Fibroblast of lung (primary cell): ENCODE results near the gene FSTL4. TPM values are rescaled to one million over a fixed set of nuclear protein-coding genes. Genes with fewer than 3 reads are reported as not detected.

ENCODE experiments used
- DNase-seq, 2 donors: peaks; one replicate each; pipeline versions ENCODE4 v3.0.0 to v3.0.0-alpha.2; 2010; ENCODE audit warnings: low read depth in 2 of 2
- H2AFZ ChIP-seq: 2 replicates; pipeline ENCODE4 v1.5.1; 2012; ENCODE audit warnings: low read length, control low read depth, inconsistent platforms
- H3K27ac ChIP-seq: 2 replicates; pipeline ENCODE4 v1.5.1; 2011; ENCODE audit warnings: low read length, control low read depth; ENCODE audit not compliant: insufficient read depth
- H3K27me3 ChIP-seq: 2 replicates; pipeline ENCODE4 v1.5.1; 2011; ENCODE audit warnings: mild to moderate bottlenecking, low read length; ENCODE audit not compliant: control insufficient read depth, insufficient read depth
- H3K36me3 ChIP-seq: 2 replicates; pipeline ENCODE4 v1.5.1; 2011; ENCODE audit warnings: low read length; ENCODE audit not compliant: control insufficient read depth, insufficient read depth
- H3K4me1 ChIP-seq: 2 replicates; pipeline ENCODE4 v1.5.1; 2011; ENCODE audit warnings: low read length; ENCODE audit not compliant: control insufficient read depth, insufficient read depth; ENCODE audit errors: extremely low read depth
- H3K4me2 ChIP-seq: 2 replicates; pipeline ENCODE4 v1.5.1; 2011; ENCODE audit warnings: low read length, control low read depth; ENCODE audit not compliant: insufficient read depth; ENCODE audit errors: extremely low read depth
- H3K4me3 ChIP-seq, 4 experiments: fragments of 200-600 bp in 1 of 4; sonication (generic) in 1 of 4; replicated peaks in 1 of 4; 2 replicates each; pipeline ENCODE4 v1.5.1; 2011 to 2016; ENCODE audit warnings: low read length in 4 of 4, low read depth in 3 of 4, mild to moderate bottlenecking in 3 of 4, control low read depth in 2 of 4, inconsistent platforms in 1 of 4, mixed read lengths in 1 of 4; ENCODE audit not compliant: insufficient read depth in 1 of 4; ENCODE audit errors: control extremely low read depth in 1 of 4
- H3K79me2 ChIP-seq: 2 replicates; pipeline ENCODE4 v1.5.1; 2012; ENCODE audit warnings: mild to moderate bottlenecking, low read length, inconsistent platforms; ENCODE audit not compliant: control insufficient read depth, insufficient read depth
- H3K9ac ChIP-seq: 2 replicates; pipeline ENCODE4 v1.5.1; 2011; ENCODE audit warnings: mild to moderate bottlenecking, low read length, control low read depth; ENCODE audit not compliant: insufficient read depth
- H3K9me3 ChIP-seq: 2 replicates; pipeline ENCODE4 v1.5.1; 2012; ENCODE audit warnings: low read depth, low read length; ENCODE audit not compliant: control insufficient read depth, insufficient read depth
- H4K20me1 ChIP-seq: 2 replicates; pipeline ENCODE4 v1.5.1; 2011; ENCODE audit warnings: low read length; ENCODE audit not compliant: control insufficient read depth, insufficient read depth; ENCODE audit errors: extremely low read depth
- CTCF ChIP-seq, 2 donors: IDR thresholded peaks in 1 of 2; conservative IDR thresholded peaks in 1 of 2; 1 replicate in 1 of 2; 2 replicates in 1 of 2; pipeline ENCODE4 v1.5.1; 2011 to 2012; ENCODE audit warnings: low read length in 2 of 2, control low read depth in 1 of 2, inconsistent platforms in 1 of 2, low read depth in 1 of 2, mild to moderate bottlenecking in 1 of 2
- EZH2 ChIP-seq: IDR thresholded peaks from 2 replicates; pipeline ENCODE4 v1.5.1; 2012; ENCODE audit warnings: low read length, control low read depth, mild to moderate bottlenecking; ENCODE audit errors: missing control alignments
- polyA plus RNA-seq, 2 donors: library from polyadenylated mRNA; depleted of rRNA in 1 of 2; stranded (reverse) in 1 of 2; unstranded in 1 of 2; fragments of >200 nt; gene quantifications; 2 replicates each; pipeline ENCODE4 v1.2.1, GENCODE V29; 2011 to 2012; ENCODE audit warnings: missing spikeins in 1 of 2
- total RNA-seq: library from RNA; depleted of rRNA; stranded (reverse); fragments of >200 nt; gene quantifications from 2 replicates; pipeline ENCODE4 v1.2.1, GENCODE V29; 2014

The FSTL4 gene
- total and polyA plus RNA-seq, 2 donors (not counting 1 experiment from before 2014, with no cell fraction given): 0.17 to 0.33 TPM

DNA sequence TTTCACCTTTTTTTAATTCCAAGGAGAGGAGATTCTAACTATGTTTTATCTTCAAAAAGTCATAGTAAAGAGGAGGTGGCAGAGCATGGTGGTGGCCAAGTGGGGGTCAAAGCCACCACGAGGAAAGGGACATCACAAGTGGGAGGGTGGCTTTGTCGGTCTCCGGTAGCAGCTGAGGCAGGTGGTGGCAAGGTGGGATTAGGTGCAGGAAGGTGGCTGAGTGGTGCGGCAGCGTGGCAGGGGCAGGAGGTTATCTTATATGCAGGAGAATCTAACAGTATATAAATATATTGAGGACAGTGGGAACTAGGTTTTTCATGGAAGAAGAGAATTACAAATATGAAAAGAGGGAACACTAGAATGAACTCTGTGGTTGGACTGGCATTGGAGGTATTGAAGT is 196.8 kb downstream of the FSTL4 start:
- Histone ChIP-seq H3K4me1 (no peaks in the 10 kb centered on the region), H3K9me3 (no peaks in the 10 kb centered on the region), H3K4me2 (no peak overlapping the region), H3K27ac (no peak overlapping the region), H3K79me2 (no peaks in the 10 kb centered on the region), H3K36me3 (no peaks in the 10 kb centered on the region), H4K20me1 (no peaks in the 10 kb centered on the region), H3K27me3 (no peaks in the 10 kb centered on the region), H3K4me3 (no peak overlapping the region), H3K9ac (no peak overlapping the region), H2AFZ (no peak overlapping the region)
- no peak for TF ChIP-seq CTCF (conservative IDR thresholded peaks at IDR 0.05 in 1 of 2, IDR thresholded peaks at IDR 0.05 in 1 of 2; ENCODE audit: low read depth in 1 of 2, low read length in 2 of 2)
- TF ChIP-seq EZH2: no peak
- no peak for DNase-seq

DNA sequence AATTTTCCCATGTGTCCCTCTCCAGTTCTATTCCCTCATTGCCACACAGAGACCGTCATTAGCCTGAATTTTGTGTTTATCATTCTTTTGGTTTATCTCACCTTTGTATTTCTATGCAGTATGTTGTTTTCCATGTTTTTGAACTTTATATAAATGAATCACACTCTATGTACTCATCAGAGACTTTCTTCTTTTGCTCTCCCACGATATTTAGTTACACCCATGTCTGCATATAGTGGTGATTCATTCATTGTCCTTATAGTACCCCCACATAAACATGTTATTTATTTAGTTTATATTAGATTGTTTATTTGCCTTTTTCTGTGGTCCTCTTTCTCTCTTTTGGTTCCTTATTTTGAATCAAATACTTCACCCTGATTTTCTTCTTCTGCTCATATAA is 199.7 kb downstream of the FSTL4 start:
- no peak overlapping the region for H2AFZ ChIP-seq
- no peaks in the 10 kb centered on the region for H3K79me2 ChIP-seq
- H3K27me3 ChIP-seq: no peaks in the 10 kb centered on the region
- H3K36me3 ChIP-seq: no peaks in the 10 kb centered on the region
- no peak overlapping the region for H3K4me3 ChIP-seq
- no peak overlapping the region for H3K9ac ChIP-seq
- H3K4me1 ChIP-seq: no peaks in the 10 kb centered on the region
- DNase-seq: no peak
- H4K20me1 ChIP-seq: no peaks in the 10 kb centered on the region
- H3K4me2 ChIP-seq: no peak overlapping the region
- H3K9me3 ChIP-seq: no peaks in the 10 kb centered on the region
- H3K27ac ChIP-seq: no peak overlapping the region
- TF ChIP-seq EZH2 (no peak), CTCF (conservative IDR thresholded peaks at IDR 0.05 in 1 of 2, IDR thresholded peaks at IDR 0.05 in 1 of 2; ENCODE audit: low read depth in 1 of 2, low read length in 2 of 2) (no peak)

GRCh38 chr5:133410335-133410828 is 202.0 kb downstream of the FSTL4 start:
- H3K4me2 ChIP-seq: no peak overlapping the region
- H2AFZ ChIP-seq: no peak overlapping the region
- no peak overlapping the region for H3K27ac ChIP-seq
- DNase-seq: no peak
- H3K79me2 ChIP-seq: no peaks in the 10 kb centered on the region
- no peaks in the 10 kb centered on the region for H3K27me3 ChIP-seq
- no peaks in the 10 kb centered on the region for H3K4me1 ChIP-seq
- H3K36me3 ChIP-seq: no peaks in the 10 kb centered on the region
- H3K9me3 ChIP-seq: no peaks in the 10 kb centered on the region
- no peak overlapping the region for H3K4me3 ChIP-seq
- H4K20me1 ChIP-seq: no peaks in the 10 kb centered on the region
- TF ChIP-seq CTCF (conservative IDR thresholded peaks at IDR 0.05 in 1 of 2, IDR thresholded peaks at IDR 0.05 in 1 of 2; ENCODE audit: low read depth in 1 of 2, low read length in 2 of 2) (no peak), EZH2 (no peak)
- no peak overlapping the region for H3K9ac ChIP-seq
